NCI-H2171 treated with DMSO at 0.1 percent for 48 hours (cell line): ENCODE measurements around the gene ASXL1.

Source experiments
- DNase-seq: peaks from one replicate; lab custom pipeline; 2025; lab: John Stamatoyannopoulos, UW

The ASXL1 gene

DNA sequence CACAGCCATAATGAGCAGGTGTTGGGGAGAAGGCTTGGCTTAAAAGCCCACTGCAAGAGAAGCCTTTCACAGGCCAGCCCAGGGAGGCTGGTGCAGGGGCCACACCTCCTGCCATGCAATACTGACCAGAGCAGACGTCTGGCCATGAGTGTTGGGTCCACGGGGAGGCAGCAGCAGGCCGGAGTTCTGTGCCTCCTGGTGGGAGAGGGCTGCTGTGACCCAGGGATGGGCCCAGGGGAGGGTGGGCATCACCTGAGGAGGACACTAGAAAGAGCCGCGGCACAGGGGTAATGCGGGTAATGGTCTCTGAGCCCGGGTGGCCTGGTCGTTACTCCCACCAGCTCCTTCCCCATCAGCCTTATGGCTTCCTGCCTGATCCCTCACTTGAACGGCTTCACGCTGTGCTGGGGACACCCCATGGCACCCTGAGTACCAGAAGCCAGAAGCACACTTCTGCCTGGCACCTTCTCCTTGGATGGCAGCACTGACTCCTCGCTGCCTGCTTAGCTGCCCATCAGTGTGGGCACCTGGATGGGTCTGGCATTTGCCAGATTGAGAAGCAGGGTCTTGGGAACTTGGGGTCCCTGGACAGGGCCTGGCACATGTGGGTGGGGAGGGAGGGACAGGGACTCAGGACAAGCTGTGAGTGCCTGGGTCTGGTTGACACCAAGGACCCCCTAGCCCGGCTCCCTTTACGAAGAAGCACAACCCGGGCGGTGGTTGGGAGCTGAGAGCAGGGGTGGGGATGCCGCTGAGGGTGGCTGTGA is 108.8 kb downstream of the ASXL1 start:
- DNase-seq: no peak

DNA sequence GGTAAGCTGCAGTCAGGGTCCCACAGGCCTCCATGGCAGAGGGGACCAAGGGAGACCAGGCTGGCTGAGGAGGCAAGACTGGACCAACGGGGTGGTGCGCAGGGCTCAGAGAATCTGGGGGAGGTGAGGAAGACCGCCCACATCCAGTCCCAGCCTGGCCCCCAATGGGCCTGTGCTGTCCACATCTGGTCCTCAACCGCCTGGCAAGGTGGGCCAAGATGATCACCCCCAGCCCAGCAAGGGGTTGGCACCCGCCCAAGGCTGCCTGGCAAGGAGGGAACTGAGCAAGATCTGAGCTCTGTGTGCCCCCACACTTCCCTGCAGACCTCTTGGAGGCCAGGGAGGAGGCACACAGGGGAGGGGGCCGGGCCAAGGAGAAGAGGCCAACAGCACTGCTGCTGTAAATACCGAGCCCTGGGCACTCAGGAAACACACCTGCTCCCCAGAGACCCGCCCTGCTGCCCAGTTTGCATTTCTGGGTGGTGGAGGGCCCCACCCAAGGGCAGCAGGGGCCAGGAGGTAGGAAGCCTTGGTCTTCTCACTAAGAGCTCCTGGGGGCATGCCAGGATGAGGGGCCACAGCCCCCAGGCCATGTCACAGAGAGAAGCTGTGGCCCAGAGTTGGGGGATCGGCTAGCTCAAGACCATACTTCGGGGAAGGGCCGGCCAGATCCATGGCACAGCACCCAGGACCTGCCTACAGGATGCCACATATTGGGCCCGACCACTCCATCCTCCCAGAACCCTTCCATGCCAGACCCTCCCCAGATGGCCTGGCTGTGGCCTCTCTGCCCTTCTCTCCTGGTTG is 109.6 kb downstream of the ASXL1 start:
- no peak for DNase-seq

DNA sequence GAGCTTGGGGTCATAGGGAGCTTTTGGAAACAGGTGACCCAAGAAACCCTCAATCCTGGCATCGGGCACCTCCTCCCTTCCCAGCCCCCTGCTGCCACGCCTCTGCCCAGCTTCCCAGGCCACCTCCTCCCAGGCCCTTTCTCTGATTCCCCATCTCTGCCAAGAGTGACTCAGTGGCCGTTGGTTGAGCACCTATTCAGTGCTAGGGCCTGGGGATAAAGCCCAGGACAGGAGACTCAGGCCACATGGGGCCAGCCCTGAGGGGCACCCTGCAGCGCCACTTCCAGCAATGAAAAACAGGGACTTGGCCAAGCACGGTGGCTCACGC is 110.1 kb downstream of the ASXL1 start:
- DNase-seq: no peak

DNA sequence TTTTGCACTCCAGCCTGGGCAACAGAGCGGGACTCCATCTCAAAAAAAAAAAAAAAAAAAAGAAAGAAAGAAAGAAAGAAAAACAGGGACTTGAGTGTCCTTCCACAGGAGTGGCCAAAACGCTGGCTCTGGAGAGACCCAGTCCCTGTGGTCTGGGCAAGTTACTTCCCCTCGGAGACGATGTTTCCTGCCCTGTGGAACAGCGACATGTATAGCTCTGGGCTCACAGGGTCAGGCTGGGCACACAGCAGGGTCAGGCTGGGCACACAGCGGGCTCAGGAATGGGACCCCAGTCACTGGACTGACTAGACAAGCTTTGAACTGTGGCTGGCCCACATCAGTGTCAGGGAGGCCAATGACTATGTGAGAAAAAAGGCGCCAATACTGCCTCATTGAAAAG is 110.7 kb downstream of the ASXL1 start:
- no peak for DNase-seq

DNA sequence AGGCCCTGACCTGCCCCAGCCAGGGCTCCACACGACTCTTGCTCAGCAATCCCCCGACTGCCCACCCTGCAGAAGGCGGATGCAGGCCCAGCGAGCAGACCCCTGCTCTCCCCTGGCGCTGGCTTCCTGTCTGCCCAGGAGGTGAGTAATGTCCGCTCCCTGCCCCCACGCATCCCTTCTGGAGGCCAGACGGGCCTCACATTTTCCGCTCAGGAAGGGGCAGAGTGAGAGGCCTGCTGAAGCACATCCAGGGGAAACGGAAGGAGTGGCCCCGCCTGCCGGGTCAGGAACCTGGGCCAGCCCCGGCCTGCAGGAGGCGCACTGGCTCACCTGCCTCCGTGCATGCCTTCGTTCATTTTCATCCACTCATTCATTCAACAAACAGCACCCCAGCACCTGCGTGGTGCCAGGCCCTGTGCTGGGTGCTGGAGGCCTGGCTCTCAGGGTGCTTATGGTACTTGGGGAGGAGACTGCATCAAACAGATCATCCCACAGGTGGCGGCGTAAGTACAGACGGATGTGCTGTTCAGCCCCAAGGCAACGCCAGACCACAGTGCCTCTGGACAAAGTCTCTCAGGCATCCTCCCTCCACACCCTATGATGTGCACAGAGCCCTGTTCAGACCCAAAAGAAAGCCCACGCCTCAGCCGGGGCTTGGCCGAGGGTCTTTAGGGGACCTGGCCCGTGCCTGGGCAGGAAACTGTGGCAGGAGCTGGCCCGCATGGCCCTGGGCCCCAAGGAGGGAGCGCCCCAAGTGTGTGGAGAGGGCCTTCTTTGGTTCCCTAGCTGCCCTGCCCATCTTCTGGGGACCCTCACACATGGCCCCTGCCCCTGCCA is 112.1 kb downstream of the ASXL1 start:
- DNase-seq: no peak

DNA sequence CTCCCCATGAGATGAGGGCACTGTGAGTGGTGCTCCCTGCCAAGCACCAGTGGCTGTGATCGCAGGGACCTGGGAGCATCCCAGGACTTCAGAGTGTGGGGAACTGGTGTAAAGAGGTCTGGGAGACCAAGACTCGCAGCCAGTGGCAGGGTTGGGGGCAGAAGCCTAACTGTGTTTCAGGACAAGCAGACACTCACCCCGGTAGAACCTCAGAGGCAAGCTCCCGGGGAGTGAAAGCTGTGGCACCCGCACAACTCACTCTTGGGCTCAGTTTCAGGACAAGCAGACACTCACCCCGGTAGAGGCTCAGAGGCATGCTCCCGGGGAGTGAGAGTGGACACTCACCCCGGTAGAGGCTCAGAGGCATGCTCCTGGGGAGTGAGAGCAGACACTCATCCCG is 112.8 kb downstream of the ASXL1 start:
- no peak for DNase-seq

DNA sequence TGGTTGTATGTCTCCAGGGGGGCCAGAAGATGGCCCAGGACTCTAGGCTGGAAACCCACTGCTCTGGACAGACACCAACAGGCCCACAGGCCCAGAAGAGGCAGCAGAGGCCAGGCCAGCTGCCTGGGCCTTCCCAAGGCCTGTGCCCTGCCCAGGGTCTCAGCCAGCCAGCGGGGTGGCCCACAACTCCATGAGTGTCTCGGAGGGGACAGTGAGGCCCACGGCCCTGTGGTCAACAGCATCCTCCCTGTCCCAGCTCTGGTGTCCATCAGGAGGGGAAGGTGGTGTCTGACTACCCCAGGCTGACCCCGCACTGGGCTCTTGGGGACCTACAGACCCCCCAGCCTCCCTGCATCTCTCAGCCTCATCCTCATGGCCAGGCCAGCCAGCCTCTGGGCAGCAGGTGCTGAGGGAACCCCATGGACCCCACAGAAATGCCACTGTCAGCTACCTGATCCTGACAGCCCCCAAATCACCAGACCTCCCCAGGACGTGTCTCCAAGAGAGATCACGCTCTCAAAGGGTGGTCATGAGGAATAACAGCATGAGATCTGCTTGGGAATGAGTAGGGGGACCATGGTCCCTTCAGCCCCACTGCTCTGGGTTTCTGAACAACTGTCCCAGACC is 114.6 kb downstream of the ASXL1 start:
- DNase-seq: no peak

DNA sequence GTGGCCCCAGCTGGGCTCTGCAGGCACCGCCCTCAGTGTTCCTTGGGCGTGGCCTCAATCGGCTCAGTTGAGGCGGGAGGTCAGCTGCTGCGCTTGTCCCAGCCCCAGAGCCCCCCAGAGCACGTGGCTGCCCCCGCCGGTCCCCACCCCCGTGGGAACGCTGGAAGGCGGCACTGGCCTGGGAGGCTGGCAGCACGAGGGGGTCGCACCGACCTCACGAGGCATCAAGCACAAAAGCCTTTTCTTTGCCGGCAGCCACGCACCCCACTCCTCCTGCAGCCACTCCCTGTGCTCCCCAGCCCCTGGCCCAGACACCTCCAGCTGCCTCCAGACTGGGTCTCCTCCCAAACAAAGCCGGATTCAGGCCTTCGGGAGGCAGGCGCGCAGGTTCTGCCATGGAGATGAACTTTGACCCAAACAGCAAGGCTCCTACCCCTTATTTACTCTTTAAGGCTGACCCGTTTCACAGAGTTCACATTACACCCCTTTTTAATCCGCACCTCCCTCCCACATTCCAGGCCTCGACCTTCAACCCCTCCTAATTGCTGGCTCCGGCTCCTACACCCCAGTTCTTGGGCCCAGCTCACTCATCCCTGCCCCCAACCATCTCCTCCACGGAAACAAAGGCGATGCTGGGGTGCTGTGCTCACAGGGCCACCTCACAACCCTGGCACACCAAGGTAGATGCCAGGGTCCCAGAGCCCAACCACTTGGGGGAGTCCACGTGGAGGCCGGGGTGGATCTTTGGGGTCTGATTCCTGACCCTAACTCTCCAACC is 115.3 kb downstream of the ASXL1 start:
- DNase-seq: no peak

DNA sequence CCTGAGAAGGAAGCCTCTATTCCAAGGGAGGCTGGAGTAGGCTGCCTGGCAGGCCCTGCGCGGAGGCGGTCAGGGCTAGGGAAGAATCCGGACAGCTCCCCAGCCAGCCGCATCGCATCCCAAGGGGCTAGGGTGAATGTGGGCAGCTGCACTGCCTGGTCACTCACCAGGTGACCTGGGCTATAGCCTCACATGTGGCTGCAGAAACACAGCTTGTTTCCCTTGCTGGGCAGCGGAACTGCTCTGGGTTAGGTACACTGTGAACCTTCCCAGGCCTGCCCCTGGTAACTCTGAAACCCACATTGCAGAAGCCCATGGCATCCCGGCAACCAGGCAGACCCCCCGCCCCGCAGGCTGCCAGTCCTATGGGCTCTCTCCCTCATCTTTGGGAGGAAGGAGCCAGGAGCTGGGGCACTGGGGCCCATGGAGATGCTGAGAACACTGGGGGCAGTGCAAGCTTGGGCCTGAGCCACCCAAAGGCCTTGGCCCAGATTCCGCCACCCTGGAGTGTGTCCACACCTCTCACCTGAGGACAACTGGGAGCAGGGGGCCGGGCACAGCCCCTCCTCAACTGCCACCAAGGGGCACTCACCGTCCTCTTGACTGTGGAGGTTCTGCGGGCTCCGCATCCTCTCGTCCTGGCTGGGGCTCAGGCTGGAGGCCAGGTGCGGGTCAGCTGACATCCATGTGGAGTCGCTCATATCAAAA is 116.0 kb downstream of the ASXL1 start:
- DNase-seq: no peak

DNA sequence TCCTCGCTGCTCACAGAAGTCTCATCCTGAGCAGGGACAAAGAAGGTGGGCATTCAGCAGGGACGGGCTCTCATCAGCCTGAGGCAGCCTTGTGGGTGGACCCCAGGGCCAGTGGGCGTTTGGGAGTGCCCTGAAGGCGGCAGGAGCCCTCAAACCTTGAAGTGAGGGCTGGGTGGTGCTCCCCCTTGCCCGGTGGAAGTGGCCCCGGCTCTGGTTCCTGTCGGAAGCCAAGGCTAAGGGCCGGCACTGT is 116.5 kb downstream of the ASXL1 start:
- DNase-seq: no peak

DNA sequence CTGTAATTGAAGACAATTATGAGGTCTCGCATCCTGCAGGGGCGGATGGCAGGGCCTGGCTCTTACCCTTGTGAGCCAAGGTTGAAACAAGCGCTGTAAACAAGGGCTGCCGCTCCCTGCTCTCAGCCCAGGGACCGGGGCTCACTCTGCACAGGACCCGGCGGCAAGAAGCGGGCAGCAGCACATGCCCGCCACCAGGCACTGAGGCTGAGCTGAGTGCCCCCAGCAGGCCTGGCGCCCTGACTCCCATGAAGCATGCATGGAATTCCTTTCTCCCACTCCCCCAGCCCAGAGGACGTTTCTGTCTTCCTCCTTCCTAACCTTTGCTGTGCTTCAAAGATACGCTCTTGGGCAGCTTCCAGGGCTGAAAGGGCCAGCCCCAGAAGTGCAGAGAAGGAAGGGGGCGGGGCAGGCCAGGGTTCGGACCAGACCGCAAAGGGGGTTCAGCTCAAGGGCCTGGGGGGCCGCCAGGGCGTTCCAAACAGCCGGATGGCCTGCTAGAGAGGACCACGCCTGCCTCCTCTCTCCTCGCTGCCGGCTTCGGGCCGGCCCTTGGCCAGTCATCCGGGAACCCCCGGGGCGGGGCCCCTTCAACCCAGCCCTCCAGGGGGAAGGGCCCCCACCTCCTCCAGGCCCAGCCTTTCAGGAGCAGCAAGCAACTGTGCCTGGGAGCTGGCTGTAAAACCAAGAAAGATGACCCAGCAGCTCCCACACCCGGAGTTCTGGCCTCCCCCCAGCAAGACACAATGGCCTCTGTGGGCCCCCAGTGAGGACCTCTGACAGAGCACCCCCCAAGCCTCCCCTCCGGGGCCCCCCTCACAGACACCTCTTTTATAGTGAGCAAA is 117.1 kb downstream of the ASXL1 start:
- DNase-seq: no peak

DNA sequence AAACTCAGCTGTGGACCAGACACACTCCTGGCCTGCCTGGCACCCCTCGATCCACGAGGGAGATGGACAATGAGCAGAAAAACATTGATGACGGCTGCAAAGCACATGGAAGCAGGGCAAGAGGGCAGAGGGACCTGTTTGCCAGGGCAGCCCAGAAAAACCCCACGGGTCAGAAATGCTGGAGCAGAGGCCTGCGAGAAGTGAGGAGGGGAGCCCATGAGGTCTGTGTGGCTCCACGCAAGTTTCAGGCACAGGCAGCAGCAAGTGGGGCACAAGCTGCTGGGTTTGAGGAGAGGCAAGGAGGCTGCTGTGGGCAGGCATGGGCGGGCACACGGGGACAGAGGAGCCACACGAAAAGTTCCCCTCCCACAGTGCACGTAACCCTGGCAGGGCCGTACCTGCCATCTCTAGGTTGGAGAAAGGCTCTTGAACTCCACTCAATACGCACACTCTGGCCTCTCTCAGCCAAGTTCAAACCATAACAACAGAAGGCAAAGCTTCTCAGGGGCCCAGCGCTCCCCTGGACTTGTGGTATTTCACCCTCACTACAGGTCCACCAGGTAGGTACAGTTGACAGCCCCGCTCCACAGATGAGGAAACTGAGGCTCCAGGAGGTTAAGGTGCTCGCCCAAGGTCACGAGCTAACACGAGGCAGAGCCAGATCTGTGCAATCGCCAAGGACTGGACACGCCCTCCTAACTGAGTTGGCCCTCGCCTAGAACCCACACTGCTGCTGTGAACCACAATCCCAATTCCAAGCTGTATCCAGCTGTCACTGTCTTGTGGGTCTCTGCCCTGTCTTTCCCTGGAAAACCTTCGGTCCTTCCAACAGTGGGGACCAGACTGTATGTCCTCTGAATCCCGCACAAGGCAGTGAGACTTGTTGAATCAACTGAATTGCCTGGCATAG is 118.8 kb downstream of the ASXL1 start:
- DNase-seq: no peak

DNA sequence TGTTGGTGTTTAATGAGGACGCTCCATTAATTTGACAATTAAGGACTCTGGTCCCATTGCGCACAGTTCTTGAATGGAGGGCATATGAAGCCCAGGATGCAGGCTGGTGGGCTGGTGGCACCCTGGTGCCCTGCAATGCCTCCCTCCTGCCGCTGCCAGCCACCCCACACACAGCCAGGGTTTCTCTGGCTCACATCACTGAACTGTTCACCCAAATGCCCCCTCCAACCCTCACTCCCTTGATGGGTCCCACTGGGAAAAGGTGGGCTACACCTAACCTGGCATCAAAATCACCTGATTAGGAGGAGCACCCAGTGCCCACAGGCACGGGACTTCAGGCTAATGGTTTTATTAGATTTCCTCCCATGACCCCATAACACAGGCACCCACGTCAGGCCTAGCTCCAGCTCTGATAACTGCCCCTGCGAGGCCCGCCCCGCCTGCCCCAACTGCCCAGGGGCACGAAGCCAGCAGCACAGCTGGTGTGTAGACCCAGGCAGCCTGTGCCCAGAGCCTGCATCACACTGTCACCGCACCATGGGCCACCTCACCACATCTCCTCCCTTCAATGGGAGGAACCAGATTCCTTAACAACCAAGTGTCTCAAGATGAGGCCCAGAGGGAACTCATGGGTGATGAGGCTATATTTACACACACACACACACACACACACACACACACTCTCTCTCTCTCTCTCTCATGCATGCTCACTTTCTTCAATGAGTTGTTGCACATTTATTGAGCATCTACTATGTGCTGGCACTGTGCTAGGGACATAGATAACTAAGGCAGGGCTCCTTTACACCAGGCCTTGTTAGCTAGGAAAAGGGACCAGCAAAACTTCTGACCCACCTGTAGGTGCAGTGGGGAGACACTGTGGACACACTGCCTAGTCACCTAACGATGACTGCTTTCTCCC is 119.7 kb downstream of the ASXL1 start:
- no peak for DNase-seq

DNA sequence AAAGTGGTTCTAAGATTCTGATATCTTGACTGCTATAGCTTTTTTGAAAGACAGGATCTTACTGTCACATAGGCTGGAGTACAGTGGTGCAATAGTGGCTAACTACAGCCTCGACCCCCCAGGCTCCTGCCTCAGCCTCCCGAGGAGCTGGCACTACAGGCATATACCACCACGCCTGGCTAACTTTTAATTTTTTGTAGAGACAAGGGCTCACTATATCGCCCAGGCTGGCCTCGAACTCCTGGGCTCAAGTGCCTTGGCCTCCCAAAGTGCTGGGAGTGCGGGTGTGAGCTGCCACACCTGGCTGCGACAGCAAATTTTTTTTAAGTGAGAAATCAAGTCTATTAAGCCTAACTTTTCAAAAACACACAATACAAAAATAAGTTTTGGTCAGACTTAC is 120.4 kb downstream of the ASXL1 start:
- DNase-seq: no peak

DNA sequence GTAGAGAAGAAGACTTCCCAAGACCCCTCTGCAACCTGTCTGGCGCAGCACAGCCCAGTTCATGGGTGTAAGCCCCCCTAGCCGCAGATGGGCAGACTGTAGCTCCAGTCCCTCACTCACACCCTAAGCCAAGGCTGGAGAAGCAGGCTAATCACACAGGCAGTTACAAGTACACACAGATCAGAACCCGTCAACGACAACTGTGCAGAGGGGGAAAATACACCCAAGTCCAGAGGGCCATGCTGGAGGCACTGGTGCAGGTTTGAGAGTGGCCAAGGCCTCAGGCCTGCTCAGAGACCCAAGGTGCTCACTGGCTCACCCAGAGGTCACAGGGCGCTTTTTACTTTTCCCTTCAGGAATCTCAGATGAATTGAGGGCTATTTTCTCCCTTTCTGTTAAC is 120.9 kb downstream of the ASXL1 start:
- no peak for DNase-seq

DNA sequence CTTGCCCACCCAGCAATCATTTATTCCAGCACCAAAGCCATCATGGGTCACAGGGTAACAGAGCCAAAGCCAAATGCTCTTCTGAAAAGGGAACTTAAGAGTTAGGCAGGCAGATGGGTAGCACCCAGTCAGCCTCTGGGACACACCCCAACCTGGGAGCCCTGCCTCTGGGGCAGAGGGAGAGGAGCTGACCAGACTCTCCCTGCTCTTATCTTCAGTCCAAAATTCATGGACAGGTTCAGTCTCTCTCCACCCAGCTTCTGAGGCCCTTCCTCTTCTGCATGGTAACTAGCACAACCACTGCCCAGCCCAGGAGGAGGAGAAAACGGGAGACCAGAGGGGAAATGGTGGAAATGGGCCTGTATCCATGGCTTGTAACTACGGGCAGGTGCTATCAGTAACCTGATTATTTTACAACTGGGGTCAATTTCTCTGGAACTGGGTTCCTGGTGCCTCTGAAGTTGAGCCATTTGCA is 121.6 kb downstream of the ASXL1 start:
- no peak for DNase-seq

DNA sequence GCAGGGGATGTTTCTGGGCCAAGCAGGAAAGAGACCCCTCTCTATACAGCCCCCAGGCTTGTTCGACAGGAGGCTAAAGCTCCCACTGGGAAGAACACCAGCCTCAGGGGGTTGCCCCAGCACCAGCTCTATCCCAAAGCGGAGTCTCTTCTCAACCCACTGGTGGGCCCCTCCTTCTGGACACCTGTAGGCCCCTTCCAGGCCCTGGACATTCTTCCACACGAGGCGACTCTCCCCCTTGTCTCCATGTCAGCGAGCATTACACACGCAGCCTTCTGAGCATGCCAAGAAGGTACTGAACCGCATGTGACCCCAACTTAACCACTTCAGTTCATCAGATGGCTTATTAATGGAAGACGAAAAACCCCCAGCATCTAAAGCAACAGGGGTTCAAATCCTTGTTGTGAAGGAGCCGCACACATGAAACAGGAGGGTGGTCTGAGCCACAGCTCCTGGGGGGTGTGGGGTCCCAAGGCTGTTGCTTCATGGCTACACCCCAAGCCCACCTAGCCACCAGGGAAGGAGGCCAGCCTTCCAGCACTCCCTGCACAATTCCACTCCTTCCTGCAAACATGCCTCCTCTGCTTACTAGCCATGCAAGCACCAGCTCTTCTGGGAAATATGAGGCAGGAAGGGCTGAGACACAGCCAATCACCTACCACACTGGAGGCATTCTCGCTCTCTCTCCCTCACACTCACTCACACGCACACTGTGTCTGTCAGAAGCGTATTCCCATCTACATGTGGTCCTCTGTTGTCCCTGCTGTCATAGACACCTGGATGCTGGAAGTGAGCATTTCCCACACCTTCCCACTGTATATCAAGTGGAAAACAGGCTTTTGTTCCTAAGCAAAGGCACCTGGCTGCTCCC is 122.5 kb downstream of the ASXL1 start:
- DNase-seq: peak; percentile 30
